H1 (cell line): Measurements from ENCODE around the gene JOSD1. TPM values are rescaled to one million over a fixed set of nuclear protein-coding genes. Genes with fewer than 3 reads are reported as not detected.

Experiments
- CTCF ChIA-PET: fragments of 300-600 bp; sonication (Branson Sonifier 250); formaldehyde crosslinking; loops from one replicate; lab custom pipeline; 2021; ENCODE audit not compliant: partially characterized antibody; lab: Charles Lee
- POLR2A ChIA-PET: fragments of 300-600 bp; sonication (Branson Sonifier 250); formaldehyde crosslinking; loops from one replicate; lab custom pipeline; 2021; ENCODE audit warnings: inconsistent platforms; ENCODE audit not compliant: partially characterized antibody; lab: Charles Lee
- DNase-seq, 2 experiments: peaks; one replicate each; pipeline versions ENCODE4 v3.0.0 to v3.0.0-alpha.2; 2010 to 2022; ENCODE audit warnings: low spot score in 2 of 2, low read depth in 1 of 2, mixed read lengths in 1 of 2
- FAIRE-seq: peaks from 2 replicates; lab custom pipeline; 2011; peaks lifted over from hg19 to GRCh38; lab: Jason Lieb, UNC
- H2AFZ ChIP-seq: 2 replicates; pipeline ENCODE4 v1.8.1; 2012; ENCODE audit warnings: low read length, inconsistent platforms
- H2AK5ac ChIP-seq: 2 replicates; pipeline ENCODE4 v1.6.1; 2013; ENCODE audit warnings: low read depth, low read length
- H2BK120ac ChIP-seq: replicated peaks from 2 replicates; pipeline ENCODE3; 2013; ENCODE audit warnings: low read depth, low read length, inconsistent platforms
- H2BK12ac ChIP-seq: 2 replicates; pipeline ENCODE4 v1.6.1; 2013; ENCODE audit warnings: low read depth, low read length
- H2BK15ac ChIP-seq: 2 replicates; pipeline ENCODE4 v1.6.1; 2013; ENCODE audit warnings: low read length
- H2BK20ac ChIP-seq: 2 replicates; pipeline ENCODE4 v1.6.1; 2013; ENCODE audit warnings: low read length
- H2BK5ac ChIP-seq: 2 replicates; pipeline ENCODE4 v1.6.1; 2013; ENCODE audit warnings: low read depth, low read length
- H3K14ac ChIP-seq: 2 replicates; pipeline ENCODE4 v1.6.1; 2013; ENCODE audit warnings: inconsistent platforms; ENCODE audit not compliant: insufficient read length
- H3K18ac ChIP-seq: 2 replicates; pipeline ENCODE4 v1.6.1; 2013; ENCODE audit warnings: low read length; ENCODE audit errors: extremely low read depth
- H3K23ac ChIP-seq: 2 replicates; pipeline ENCODE4 v1.6.1; 2013; ENCODE audit warnings: inconsistent platforms; ENCODE audit not compliant: insufficient read length
- H3K23me2 ChIP-seq: 2 replicates; pipeline ENCODE4 v1.6.1; 2013; ENCODE audit warnings: low read depth, low read length
- H3K27ac ChIP-seq: 2 replicates; pipeline ENCODE4 v1.6.1; 2011; ENCODE audit warnings: low read depth, low read length, inconsistent platforms
- H3K27me3 ChIP-seq, 4 experiments: replicated peaks in 1 of 4; 1 replicate in 1 of 4; 2 replicates in 3 of 4; pipeline versions ENCODE4 v1.6.1 to v1.8.1; 2011 to 2013; ENCODE audit warnings: low read length in 3 of 4, mild to moderate bottlenecking in 3 of 4, inconsistent platforms in 2 of 4, mixed read lengths in 2 of 4, moderate library complexity in 1 of 4; ENCODE audit not compliant: control insufficient read depth in 3 of 4, insufficient read depth in 3 of 4; ENCODE audit errors: extremely low read depth in 1 of 4
- H3K36me3 ChIP-seq, 4 experiments: 2 replicates each; pipeline versions ENCODE4 v1.6.1 to v1.8.1; 2011 to 2013; ENCODE audit warnings: mild to moderate bottlenecking in 4 of 4, low read length in 3 of 4, moderate library complexity in 2 of 4, control low read depth in 1 of 4, inconsistent platforms in 1 of 4; ENCODE audit not compliant: insufficient read depth in 4 of 4, control insufficient read depth in 2 of 4
- H3K4ac ChIP-seq: replicated peaks from 2 replicates; pipeline ENCODE3; 2013; ENCODE audit warnings: low read length, low read depth, mixed read lengths, inconsistent platforms; ENCODE audit not compliant: insufficient read length
- H3K4me1 ChIP-seq, 4 experiments: replicated peaks in 1 of 4; 1 replicate in 1 of 4; 2 replicates in 3 of 4; pipeline versions ENCODE4 v1.6.1 to v1.8.1; 2011 to 2013; ENCODE audit warnings: low read length in 3 of 4, inconsistent platforms in 2 of 4, mixed read lengths in 1 of 4; ENCODE audit not compliant: insufficient read depth in 4 of 4, control insufficient read depth in 3 of 4
- H3K4me2 ChIP-seq, 2 experiments: 2 replicates each; pipeline versions ENCODE4 v1.6.1 to v1.8.1; 2011 to 2013; ENCODE audit warnings: low read depth in 2 of 2, low read length in 2 of 2, control low read depth in 1 of 2, inconsistent platforms in 1 of 2, mild to moderate bottlenecking in 1 of 2; ENCODE audit not compliant: insufficient read depth in 1 of 2
- H3K4me3 ChIP-seq, 4 experiments: fragments of 200-600, 300-600 bp in 1 of 4; sonication (generic), shearing (Covaris generic), sonication (Bioruptor Twin) in 1 of 4; 2 replicates each; pipeline versions ENCODE4 v1.5.1 to v1.8.1; 2011 to 2016; ENCODE audit warnings: low read length in 4 of 4, low read depth in 3 of 4, control low read depth in 2 of 4, inconsistent platforms in 2 of 4, mild to moderate bottlenecking in 2 of 4, mixed read lengths in 1 of 4, moderate library complexity in 1 of 4; ENCODE audit not compliant: insufficient read depth in 2 of 4; ENCODE audit errors: extremely low read depth in 1 of 4
- H3K56ac ChIP-seq: replicated peaks from 2 replicates; pipeline ENCODE3; 2013; ENCODE audit warnings: low read depth, mild to moderate bottlenecking, mixed read lengths, low read length, inconsistent platforms; ENCODE audit not compliant: insufficient read length
- H3K79me1 ChIP-seq: 2 replicates; pipeline ENCODE4 v1.6.1; 2013; ENCODE audit warnings: low read depth, low read length, control low read depth
- H3K79me2 ChIP-seq, 2 experiments: 2 replicates each; pipeline versions ENCODE4 v1.6.1 to v1.8.1; 2012 to 2013; ENCODE audit warnings: low read length in 2 of 2, mild to moderate bottlenecking in 2 of 2, inconsistent platforms in 1 of 2; ENCODE audit not compliant: insufficient read depth in 2 of 2, control insufficient read depth in 1 of 2
- H3K9ac ChIP-seq, 4 experiments: replicated peaks in 1 of 4; 1 replicate in 1 of 4; 2 replicates in 3 of 4; pipeline versions ENCODE4 v1.6.1 to v1.8.1; 2011 to 2013; ENCODE audit warnings: low read depth in 3 of 4, low read length in 3 of 4, control low read depth in 2 of 4, mild to moderate bottlenecking in 2 of 4, moderate library complexity in 2 of 4, inconsistent platforms in 1 of 4; ENCODE audit errors: extremely low read depth in 1 of 4
- H3K9me3 ChIP-seq, 2 experiments: 2 replicates each; pipeline versions ENCODE4 v1.6.1 to v1.8.1; 2012 to 2013; ENCODE audit warnings: mild to moderate bottlenecking in 2 of 2, moderate library complexity in 2 of 2, control low read depth in 1 of 2, inconsistent platforms in 1 of 2, low read depth in 1 of 2, low read length in 1 of 2, mixed read lengths in 1 of 2; ENCODE audit not compliant: insufficient read depth in 2 of 2
- H4K20me1 ChIP-seq, 2 experiments: replicated peaks in 1 of 2; 2 replicates each; pipeline versions ENCODE3 to v1.8.1; 2011 to 2013; ENCODE audit warnings: inconsistent platforms in 2 of 2, low read length in 2 of 2, mild to moderate bottlenecking in 1 of 2; ENCODE audit not compliant: insufficient read depth in 2 of 2, control insufficient read depth in 1 of 2
- H4K5ac ChIP-seq: 2 replicates; pipeline ENCODE4 v1.6.1; 2013; ENCODE audit warnings: low read length, low read depth, mixed read lengths, inconsistent platforms; ENCODE audit not compliant: insufficient read length
- H4K8ac ChIP-seq: 2 replicates; pipeline ENCODE4 v1.8.0; 2013; ENCODE audit warnings: mild to moderate bottlenecking, moderate library complexity, low read length, inconsistent platforms; ENCODE audit not compliant: insufficient read depth; ENCODE audit errors: extremely low read depth
- H4K91ac ChIP-seq: replicated peaks from 2 replicates; pipeline ENCODE3; 2013; ENCODE audit warnings: low read length, mixed read lengths, inconsistent platforms; ENCODE audit not compliant: insufficient read length
- BACH1 ChIP-seq: IDR thresholded peaks from 2 replicates; pipeline ENCODE4 v1.6.1; 2012; ENCODE audit warnings: low read length, improper control_type of control experiment
- CBX8 ChIP-seq: fragments of 300-800, 300-1000 bp; sonication (generic); IDR thresholded peaks from 2 replicates; pipeline ENCODE4 v1.7.1; 2016; ENCODE audit warnings: low read depth, low read length, borderline replicate concordance
- FOSL1 ChIP-seq: IDR thresholded peaks from 2 replicates; pipeline ENCODE4 v1.6.1; 2011; ENCODE audit warnings: mild to moderate bottlenecking, low read depth, low read length, moderate library complexity; ENCODE audit not compliant: insufficient read depth
- JUN ChIP-seq: IDR thresholded peaks from 2 replicates; pipeline ENCODE4 v1.6.1; 2011; ENCODE audit warnings: low read depth, mild to moderate bottlenecking, improper control_type of control experiment, low read length
- JUND ChIP-seq: IDR thresholded peaks from 2 replicates; pipeline ENCODE4 v1.6.1; 2011; ENCODE audit warnings: mild to moderate bottlenecking, improper control_type of control experiment, low read length
- RAD21 ChIP-seq, 2 experiments: IDR thresholded peaks in 1 of 2; conservative IDR thresholded peaks in 1 of 2; 2 replicates each; pipeline ENCODE4 v1.6.1; 2011; ENCODE audit warnings: low read depth in 2 of 2, low read length in 2 of 2, improper control_type of control experiment in 1 of 2, inconsistent platforms in 1 of 2, mild to moderate bottlenecking in 1 of 2, moderate library complexity in 1 of 2
- WGBS, 2 experiments: shearing (Covaris generic) in 1 of 2; methylation state at CpG; one replicate each; pipeline versions ENCODE4 v1.1.6 to v1.1.7; 2013 to 2015; ENCODE audit warnings: low lambda C conversion rate in 2 of 2, mixed read lengths in 2 of 2, inconsistent platforms in 1 of 2, low coverage in 1 of 2, missing lambda C conversion rate in 1 of 2; ENCODE audit not compliant: insufficient replicate concordance in 2 of 2, insufficient coverage in 1 of 2, insufficient read length in 1 of 2; ENCODE audit errors: extremely low coverage in 1 of 2, missing lambda C conversion rate in 1 of 2; 5-methylcytosine and 5-hydroxymethylcytosine counted together
- polyA plus RNA-seq, 7 experiments: library from polyadenylated mRNA; depleted of rRNA in 3 of 7; stranded (reverse) in 5 of 7; unstranded in 2 of 7; fragments of >200 nt in 5 of 7; fragments of 200-250 nt in 2 of 7; gene quantifications; 1 replicate in 5 of 7; 2 replicates in 1 of 7; 4 replicates in 1 of 7; pipeline versions ENCODE4 v1.2.1 to v1.2.3, GENCODE V29; 2011 to 2013; ENCODE audit warnings: missing spikeins in 2 of 7, mixed read lengths in 2 of 7
- total RNA-seq: library from RNA; stranded (reverse); fragmentation: NEBNext Ultra II Directional; extraction: Animal tissue kit (Norgen Biotek cat#: 25700); gene quantifications from 2 replicates; pipeline ENCODE4 v1.2.1, GENCODE V29; 2021
- TF ChIP-seq, protein P1 (sequence below), 3 experiments: IDR thresholded peaks; 1 replicate in 2 of 3; 2 replicates in 1 of 3; pipeline versions ENCODE4 v1.5.1 to v1.6.1; 2011; ENCODE audit warnings: low read length in 3 of 3, mild to moderate bottlenecking in 3 of 3, inconsistent platforms in 2 of 3, low read depth in 1 of 3, moderate library complexity in 1 of 3; ENCODE audit not compliant: insufficient read depth in 1 of 3; ENCODE audit errors: control extremely low read depth in 1 of 3
- TF ChIP-seq, protein P2 (sequence below): IDR thresholded peaks from 2 replicates; pipeline ENCODE4 v1.6.1; 2011; ENCODE audit warnings: low read depth, mild to moderate bottlenecking, low read length; ENCODE audit not compliant: insufficient read depth

Gene JOSD1
- total and polyA plus RNA-seq, 2 of the 8 experiments (the other 6 are each of a cell fraction or from before 2014, with no cell fraction given) = 18.4 to 20.2 TPM

DNA sequence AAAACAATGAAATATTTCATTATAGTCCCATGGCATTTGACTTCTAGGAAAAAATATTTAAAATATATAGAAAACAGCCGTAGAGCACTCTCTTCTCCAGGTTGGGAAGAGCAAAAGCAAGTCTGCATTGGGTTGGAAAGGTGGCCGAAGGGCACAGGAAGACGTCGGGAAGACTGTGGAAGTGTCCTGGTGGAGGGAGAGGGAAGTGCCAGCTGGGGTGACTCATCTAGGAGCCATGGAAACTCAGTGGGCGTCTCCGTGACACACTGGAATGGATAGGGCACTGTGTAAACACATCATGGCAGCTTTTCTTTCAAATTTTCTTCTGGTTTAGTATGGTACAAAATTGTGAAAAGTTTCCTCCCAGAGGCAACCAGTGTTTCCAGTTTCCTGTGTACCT lies 17.7 kb upstream of the JOSD1 start:
- no peak for DNase-seq
- FAIRE-seq = no peak
- POLR2A ChIA-PET = interaction anchor here (0.8 to 5.1 kb wide), 6 partner anchors 12 to 40 kb away, joined by 3 to 39 read pairs (median 5); partner anchors contain the start of genes GTPBP1 and TOMM22

More for the DNA sequence above, 17.7 kb upstream of the JOSD1 start:
- H4K20me1 ChIP-seq = peaks cover 3 to 18% of the 10 kb centered on the region in 2 experiments
- TF ChIP-seq JUN (peak; percentile 42; the same call in 1 of the 2 replicates), FOSL1 (no peak), BACH1 (peak; percentile 60; the same call in 1 of the 2 replicates), RAD21 (IDR thresholded peaks at IDR 0.05 in 1 of 2, conservative IDR thresholded peaks at IDR 0.05 in 1 of 2; ENCODE audit: low read depth in 2 of 2, low read length in 2 of 2) (peak in 1 of 2 experiments; percentile 23; a peak in 1 of 4 replicates), JUND (peak; percentile 92), CBX8 (no peak)
- TF ChIP-seq, protein P1, sequence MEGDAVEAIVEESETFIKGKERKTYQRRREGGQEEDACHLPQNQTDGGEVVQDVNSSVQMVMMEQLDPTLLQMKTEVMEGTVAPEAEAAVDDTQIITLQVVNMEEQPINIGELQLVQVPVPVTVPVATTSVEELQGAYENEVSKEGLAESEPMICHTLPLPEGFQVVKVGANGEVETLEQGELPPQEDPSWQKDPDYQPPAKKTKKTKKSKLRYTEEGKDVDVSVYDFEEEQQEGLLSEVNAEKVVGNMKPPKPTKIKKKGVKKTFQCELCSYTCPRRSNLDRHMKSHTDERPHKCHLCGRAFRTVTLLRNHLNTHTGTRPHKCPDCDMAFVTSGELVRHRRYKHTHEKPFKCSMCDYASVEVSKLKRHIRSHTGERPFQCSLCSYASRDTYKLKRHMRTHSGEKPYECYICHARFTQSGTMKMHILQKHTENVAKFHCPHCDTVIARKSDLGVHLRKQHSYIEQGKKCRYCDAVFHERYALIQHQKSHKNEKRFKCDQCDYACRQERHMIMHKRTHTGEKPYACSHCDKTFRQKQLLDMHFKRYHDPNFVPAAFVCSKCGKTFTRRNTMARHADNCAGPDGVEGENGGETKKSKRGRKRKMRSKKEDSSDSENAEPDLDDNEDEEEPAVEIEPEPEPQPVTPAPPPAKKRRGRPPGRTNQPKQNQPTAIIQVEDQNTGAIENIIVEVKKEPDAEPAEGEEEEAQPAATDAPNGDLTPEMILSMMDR (IDR thresholded peaks at IDR 0.05; ENCODE audit: control extremely low read depth in 1 of 3, insufficient read depth in 1 of 3, low read depth in 1 of 3, low read length in 3 of 3) = peak; percentile 24 to 68 (median 53); a peak in 3 of 4 replicates
- TF ChIP-seq, protein P2, sequence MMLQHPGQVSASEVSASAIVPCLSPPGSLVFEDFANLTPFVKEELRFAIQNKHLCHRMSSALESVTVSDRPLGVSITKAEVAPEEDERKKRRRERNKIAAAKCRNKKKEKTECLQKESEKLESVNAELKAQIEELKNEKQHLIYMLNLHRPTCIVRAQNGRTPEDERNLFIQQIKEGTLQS = no peak
- H3K79me1 ChIP-seq = peaks cover 13% of the 10 kb centered on the region
- no peaks in the 10 kb centered on the region for H3K27me3 ChIP-seq
- no peak overlapping the region for H2BK12ac ChIP-seq
- no peak overlapping the region for H2BK15ac ChIP-seq
- H3K14ac ChIP-seq = no peak overlapping the region
- peaks cover 4 to 57% (median 30%) of the 10 kb centered on the region in 4 experiments; a peak in 6 of 8 replicates for H3K36me3 ChIP-seq
- H3K79me2 ChIP-seq = peaks cover 0 to 26% of the 10 kb centered on the region in 2 experiments; a peak in 3 of 4 replicates
- H3K56ac ChIP-seq = no peak overlapping the region
- no peak overlapping the region for H3K9ac ChIP-seq
- CTCF ChIA-PET = interaction anchor here (0.7 to 10.8 kb wide), 5 partner anchors 9 to 241 kb away, joined by 3 to 116 read pairs (median 3); no protein-coding TSS in a partner anchor
- no peak overlapping the region for H2AK5ac ChIP-seq
- no peaks in the 10 kb centered on the region for H3K23me2 ChIP-seq
- WGBS, 2 experiments = 85% methylated on average over 6 of the region's 6 CpGs; no CpG with 5 or more reads in 1 of the 2 experiments
- no peak overlapping the region for H2BK120ac ChIP-seq
- H4K5ac ChIP-seq = no peak overlapping the region
- H3K27ac ChIP-seq = no peak overlapping the region
- H3K4me3 ChIP-seq = no peak overlapping the region
- H2AFZ ChIP-seq = no peak overlapping the region
- no peak overlapping the region for H2BK20ac ChIP-seq
- H2BK5ac ChIP-seq = no peak overlapping the region
- H4K91ac ChIP-seq = no peak overlapping the region
- peaks cover 0 to 3% (median under 1%) of the 10 kb centered on the region in 4 experiments; a peak in 4 of 7 replicates for H3K4me1 ChIP-seq
- H3K4ac ChIP-seq = no peak overlapping the region
- H4K8ac ChIP-seq = no peak overlapping the region
- no peak overlapping the region for H3K23ac ChIP-seq
- no peaks in the 10 kb centered on the region for H3K9me3 ChIP-seq
- H3K4me2 ChIP-seq = no peak overlapping the region
- no peak overlapping the region for H3K18ac ChIP-seq
